NCI-H2107 treated with DMSO at 0.1 percent for 48 hours (cell line): ENCODE measurements around the gene GNB5.
"Not testable (repeated sequence)": the region's sequence is repeated elsewhere in the genome, so short reads cannot be mapped to it uniquely, and the experiment has no call there.

Experiments used
- DNase-seq: peaks from one replicate; lab custom pipeline; 2025; ENCODE audit not compliant: unreplicated experiment; lab: John Stamatoyannopoulos, UW

The GNB5 gene

DNA sequence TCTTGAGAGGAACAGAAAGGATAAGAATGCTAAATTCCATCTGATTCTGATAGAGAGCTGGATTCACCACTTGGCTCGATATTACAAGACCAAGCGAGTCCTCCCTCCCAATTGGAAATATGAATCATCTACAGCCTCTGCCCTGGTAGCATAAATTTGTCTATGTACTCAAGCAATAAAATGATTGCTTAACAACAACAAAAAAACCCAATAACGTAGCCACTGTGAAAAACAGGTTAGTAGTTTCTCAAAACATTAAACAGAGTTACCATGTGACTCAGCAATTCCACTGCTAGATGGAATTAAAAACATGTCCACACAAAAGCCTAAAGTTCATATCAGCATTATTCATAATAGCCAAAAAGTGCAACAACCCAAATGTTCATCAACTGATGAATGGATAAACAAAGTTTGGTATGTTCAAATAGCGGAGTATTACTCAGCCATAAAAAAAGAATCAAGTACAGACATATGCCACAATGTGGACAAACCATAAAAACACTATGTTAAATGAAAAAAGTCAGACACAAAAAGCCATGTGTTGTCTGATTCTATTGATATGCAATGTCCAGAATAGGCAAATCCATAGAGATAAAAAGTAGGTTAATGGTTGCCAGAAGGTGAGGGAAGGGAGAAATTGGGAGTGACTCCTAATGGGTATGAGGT, 95.5 kb downstream of the GNB5 start:
- no peak for DNase-seq

- no peak for DNase-seq
These were observed 96.2 kb downstream of the GNB5 start for GRCh38 chr15:52094811-52095584.

DNA sequence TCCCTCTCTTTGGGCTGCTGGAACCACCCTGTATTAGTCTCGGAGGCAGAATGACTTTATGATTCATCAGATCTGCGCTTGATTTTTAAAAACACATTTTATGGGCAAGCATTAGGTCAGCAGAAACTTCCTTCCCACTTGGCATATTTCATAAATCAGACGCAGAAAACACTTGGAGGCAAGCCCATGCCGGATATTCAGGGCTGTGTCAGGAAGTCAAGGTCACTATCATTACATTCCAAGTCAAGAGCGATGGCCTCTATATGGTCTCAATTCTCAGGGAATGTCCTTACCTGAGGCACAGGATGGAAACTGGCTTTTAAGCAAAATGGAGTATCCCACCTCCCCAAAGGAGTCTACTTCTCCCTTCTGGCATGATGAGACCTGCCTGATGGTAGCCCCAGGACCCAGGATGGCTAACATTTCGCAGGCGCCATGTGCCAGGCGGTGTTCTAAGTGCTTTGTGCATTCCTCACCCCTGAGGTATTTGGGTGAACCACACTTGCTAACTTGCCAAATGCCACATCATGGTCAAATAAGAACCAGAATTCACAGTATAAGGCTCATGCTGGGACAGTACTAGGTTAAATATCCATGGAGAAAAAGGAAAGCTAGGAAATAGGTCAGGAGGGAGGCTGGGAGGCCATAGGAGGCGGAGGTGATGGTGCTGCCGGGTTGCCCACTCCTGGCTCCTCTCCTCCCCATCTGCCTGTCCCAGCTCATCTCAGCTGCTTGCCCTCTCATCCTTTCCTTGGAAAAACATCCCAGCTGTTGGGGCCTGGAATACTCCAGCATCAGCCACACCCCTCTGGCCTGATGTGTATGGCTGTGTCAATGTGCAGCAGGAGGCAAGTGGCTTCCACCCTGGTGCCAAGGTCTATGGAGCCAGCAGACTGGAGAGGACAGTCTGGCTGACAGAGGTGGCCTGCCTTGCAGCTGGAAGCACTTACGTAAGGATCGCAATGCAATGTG, 97.4 kb downstream of the GNB5 start:
- DNase-seq, result no peak

DNA sequence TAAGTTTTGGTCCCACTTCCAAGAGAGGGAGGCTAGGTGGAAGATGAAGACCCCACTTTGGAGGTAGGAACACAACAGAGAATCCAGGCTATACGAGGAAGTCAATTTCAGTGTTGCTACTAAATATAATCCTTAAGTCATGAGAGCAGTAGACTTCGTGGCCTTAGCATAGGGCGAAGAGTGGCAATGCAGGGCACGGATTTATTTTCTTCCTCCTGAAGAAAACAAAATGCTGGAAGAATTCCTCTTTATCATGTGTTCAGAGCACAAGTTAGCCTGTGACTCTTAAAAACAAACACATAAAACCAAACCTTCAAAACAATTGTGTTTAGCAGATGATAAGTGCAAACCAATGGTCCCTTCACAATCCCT, 98.0 kb downstream of the GNB5 start:
- DNase-seq, result no peak

DNA sequence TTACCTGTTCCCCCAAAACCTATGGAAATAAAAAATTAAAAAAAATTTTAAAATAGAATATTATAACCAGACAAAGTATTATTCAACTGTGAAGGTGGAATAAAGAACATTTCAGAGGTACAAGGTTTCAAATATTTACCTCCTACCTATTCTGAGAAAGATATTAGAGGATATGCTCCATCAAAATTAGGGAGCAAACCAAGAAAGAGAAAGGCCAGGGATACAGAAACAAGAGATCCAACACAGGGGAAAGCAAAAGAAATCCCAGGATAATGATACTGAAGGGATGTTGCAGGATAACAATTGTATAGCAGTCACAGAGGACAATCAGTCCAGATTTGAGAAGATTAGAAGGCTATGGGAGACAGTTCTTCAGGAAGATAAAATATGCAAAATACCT, 101.0 kb downstream of the GNB5 start:
- DNase-seq, result no peak

- DNase-seq, result no peak
These were observed 105.0 kb downstream of the GNB5 start for GRCh38 chr15:52086011-52086786.

DNA sequence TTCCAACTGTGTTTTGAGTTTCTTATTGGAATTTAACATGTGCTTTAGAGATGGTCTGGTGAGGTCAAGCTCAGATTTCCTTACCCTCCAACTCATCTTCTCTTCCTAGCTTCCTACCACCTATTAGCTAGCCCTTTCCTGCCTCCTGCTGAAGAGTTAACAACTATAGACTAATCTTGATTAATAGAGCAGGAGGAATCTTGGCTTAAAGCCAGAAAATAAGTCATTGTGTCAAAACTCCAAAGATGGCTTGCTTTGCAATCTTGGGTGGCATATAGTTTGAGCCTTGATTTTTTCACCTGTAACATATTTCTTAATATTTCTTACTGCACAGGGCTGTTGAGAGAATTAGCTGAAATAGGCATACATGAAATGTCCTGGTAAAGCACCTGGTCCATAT, 105.9 kb downstream of the GNB5 start:
- DNase-seq, result no peak

DNA sequence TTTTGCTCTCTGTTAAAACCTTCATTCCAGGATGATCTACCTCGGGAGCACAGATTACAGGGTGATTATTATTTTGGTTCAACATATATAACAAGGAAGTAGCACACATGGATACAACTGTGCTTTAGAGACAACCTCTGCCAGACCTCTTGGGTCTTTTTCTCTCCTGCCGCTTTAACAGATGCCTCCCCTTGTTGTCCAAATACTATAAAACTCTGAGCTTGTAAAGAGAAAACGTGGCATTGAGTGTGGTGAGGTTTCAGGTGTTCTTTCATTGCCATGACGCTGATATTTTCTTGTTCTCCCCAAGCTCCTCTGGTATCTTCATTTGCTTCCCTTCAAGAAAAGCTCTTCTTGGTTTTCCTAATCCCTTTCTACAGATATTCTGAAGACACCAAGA, 107.6 kb downstream of the GNB5 start:
- no peak for DNase-seq

DNA sequence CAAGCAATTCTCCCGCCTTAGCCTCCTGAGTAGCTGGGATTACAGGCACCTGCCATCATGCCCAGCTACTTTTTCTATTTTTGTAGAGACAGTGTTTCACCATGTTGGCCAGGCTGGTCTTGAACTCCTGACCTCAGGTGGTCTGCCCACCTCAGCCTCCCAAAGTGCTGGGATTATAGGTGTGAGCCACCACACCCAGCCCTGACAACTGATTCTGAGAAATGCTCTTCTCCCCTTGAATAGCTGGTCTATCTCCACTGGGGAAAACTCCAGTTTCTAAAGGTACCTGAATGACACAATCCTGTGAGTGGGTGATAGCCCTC, 108.2 kb downstream of the GNB5 start:
- not testable (repeated sequence) for DNase-seq

DNA sequence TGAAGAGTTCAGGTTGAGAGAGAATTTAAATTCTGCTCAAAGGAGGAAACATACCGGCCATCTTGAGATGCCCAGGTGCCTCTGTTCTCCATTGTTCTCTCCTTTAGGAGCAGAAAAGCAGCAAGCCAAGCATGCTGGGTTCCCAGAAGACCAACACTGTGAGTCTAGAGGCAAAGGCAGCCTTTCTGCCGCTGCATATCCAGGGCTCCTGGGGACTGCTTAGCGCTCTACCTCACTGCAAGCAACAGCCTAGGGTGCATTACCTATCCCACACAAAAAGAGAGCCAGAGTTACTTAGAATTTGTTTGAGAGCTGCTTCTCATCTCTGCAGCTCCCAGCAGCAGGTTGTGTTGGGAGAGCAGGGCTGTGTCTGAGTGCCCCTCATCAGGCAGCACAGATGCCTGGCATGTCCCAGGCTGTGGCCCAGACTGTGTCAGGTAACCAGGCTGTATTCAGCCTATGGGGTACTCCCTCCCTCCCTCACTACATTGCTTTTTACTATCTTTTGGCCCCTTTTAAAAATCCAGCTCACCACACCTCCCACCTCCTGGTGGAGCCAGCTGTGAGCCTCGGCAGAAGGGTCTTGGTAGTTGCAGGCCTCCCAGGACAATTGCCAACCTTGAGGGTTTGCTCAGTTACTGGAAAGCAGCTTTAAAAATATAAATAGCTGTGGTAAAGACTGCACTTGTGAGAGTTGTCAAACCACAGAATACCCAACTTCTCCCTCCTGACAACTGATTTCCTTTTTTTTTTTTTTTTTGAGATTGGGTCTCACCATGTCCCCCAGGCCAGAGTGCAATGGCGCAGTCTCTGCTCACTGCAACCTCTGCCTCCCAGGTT, 108.8 kb downstream of the GNB5 start:
- no peak for DNase-seq

- no peak for DNase-seq
These were observed 110.3 kb downstream of the GNB5 start for GRCh38 chr15:52080706-52081392.

- DNase-seq, result peak; percentile 65
These were observed 111.2 kb downstream of the GNB5 start for GRCh38 chr15:52080031-52080430.

DNA sequence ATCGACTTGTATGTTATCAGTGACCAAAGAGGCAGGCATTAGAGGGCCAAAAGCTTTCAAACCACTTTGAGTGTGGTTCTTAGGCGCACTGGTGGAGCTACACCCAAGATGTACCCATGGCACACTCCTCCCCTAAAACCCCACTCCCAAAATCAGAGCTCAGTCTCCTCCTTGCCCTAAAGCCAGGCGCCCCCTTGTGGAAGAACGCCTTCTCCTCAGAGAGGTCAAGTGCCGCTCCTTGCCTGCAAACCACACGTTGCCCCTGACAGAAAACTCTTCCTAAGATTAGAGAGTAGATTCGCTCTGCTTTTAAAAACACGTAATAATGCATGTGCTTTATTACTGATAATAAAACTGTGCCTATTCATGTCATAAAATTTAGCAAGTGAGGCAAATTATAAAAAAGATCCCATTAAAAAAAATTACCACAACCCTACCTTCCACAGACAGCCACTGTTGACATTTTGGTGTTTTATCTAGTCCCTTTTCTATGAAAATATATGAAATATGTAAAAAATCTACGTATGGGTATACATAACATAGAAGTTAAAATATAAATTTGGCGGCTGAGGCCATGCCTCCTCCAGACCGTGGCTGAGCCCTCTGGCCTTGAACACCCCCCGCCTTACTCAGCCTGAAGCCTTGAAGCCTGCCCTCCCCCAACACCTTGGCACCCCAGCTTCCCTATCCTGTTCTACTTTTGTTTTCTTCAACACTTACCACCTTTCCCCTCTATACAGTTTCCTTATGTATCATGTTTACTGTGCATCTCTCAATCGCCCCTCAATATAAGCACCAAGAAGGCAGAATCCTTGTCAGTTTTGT, 112.1 kb downstream of the GNB5 start:
- no peak for DNase-seq

DNA sequence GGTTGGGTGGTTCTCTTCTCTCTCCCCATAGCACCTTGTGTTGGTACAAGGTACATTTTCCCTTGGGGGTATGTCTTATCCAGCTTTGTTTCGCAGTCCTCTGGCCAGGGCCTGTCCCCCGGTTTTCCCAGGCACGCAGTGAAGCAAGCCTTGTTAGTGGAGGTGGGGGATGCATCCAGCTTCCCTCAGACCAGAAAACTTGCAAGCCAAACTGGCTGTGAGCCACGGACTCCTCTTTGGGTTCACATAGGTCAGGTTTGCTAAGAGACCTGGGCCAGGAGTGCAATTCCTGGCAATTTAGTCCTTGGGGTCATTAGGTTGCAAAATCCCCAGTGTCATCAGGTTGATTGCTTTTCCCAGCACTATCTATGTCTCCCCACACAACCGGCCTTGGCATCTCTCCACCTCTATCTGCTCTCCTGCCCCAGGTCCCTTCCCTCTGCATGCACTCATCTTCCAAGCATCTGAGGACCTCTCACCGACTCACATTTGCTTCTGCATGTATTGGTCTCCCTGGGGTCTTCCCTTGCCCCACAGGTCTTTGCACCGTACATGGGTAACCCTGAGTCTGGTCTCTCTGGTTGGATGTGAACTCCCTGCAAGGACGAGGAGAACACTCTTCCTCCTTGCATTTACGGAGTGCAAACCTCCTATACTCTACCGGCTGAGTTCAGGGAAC, 112.9 kb downstream of the GNB5 start:
- DNase-seq, result no peak

GRCh38 chr15:52076889-52077781, 114.1 kb downstream of the GNB5 start:
- no peak for DNase-seq

- DNase-seq, result no peak
These were observed 119.6 kb downstream of the GNB5 start for GRCh38 chr15:52071570-52071969.

DNA sequence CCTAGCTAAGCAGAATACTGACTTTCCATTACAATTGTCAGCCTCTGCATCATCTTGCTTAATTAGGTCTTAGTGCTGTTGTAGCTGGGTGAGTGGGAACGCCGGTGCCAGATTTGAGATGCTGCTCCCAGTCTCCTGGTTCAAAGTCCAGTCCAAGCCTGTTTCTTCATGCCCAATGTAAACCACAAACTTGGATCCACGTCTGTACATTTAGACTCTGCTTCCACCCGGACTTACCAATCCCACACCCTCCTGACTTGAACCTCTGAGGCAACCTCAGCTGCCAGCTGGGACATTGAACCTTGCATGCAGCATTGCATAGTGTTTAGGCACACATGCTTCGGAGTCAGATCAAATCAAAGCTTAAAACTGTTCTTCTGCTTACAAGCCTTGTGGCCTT, 121.6 kb downstream of the GNB5 start:
- no peak for DNase-seq
